HepG2 (cell line): ENCODE results near the gene COPE. TPM values are rescaled to one million over a fixed set of nuclear protein-coding genes. Genes with fewer than 3 reads are reported as not detected.

Experiments used
- BHLHE40 ChIP-seq: IDR thresholded peaks from 2 replicates; pipeline ENCODE4 v1.6.1; 2011; ENCODE audit warnings: low read length, improper control_type of control experiment
- BRCA1 ChIP-seq: sonication (generic); formaldehyde crosslinking; IDR thresholded peaks from 2 replicates; pipeline ENCODE4 v1.4.0; 2020; ENCODE audit warnings: missing genetic modification reagents
- CHD2 ChIP-seq: IDR thresholded peaks from 2 replicates; pipeline ENCODE4 v1.6.1; 2011; ENCODE audit warnings: low read depth, low read length, improper control_type of control experiment
- ERF ChIP-seq: IDR thresholded peaks from 2 replicates; pipeline ENCODE4 v1.6.1; 2018; ENCODE audit warnings: missing biosample characterization, missing genetic modification reagents
- FOSL1 ChIP-seq: sonication (generic); formaldehyde crosslinking; IDR thresholded peaks from 2 replicates; pipeline ENCODE4 v1.9.0; 2021; ENCODE audit warnings: missing genetic modification reagents, borderline replicate concordance
- KLF13 ChIP-seq: sonication (generic); formaldehyde crosslinking; IDR thresholded peaks from 2 replicates; pipeline ENCODE4 v1.4.0; 2020; ENCODE audit warnings: mild to moderate bottlenecking, missing genetic modification reagents
- LCORL ChIP-seq, 2 experiments: fragments of 450-650 bp in 1 of 2; sonication (generic) in 1 of 2; formaldehyde crosslinking in 1 of 2; IDR thresholded peaks; 2 replicates each; pipeline versions ENCODE4 v1.5.0 to v1.6.1; 2017 to 2020; ENCODE audit warnings: antibody characterized with exemption in 1 of 2, missing genetic modification reagents in 1 of 2
- MAZ ChIP-seq, 2 experiments: sonication (generic) in 1 of 2; formaldehyde crosslinking in 1 of 2; IDR thresholded peaks; 2 replicates each; pipeline versions ENCODE4 v1.5.0 to v1.6.1; 2012 to 2020; ENCODE audit warnings: low read depth in 2 of 2, mild to moderate bottlenecking in 2 of 2, borderline replicate concordance in 1 of 2, improper control_type of control experiment in 1 of 2, low read length in 1 of 2, missing genetic modification reagents in 1 of 2, moderate library complexity in 1 of 2
- POLR2AphosphoS2 ChIP-seq: IDR thresholded peaks from 2 replicates; pipeline ENCODE4 v1.6.1; 2011; ENCODE audit warnings: low read depth, low read length, improper control_type of control experiment
- PTBP1 ChIP-seq: fragments of 200-400 bp; formaldehyde crosslinking; IDR thresholded peaks from 2 replicates; pipeline ENCODE4 v1.6.1; 2018; ENCODE audit warnings: low read length, low read depth; ENCODE audit not compliant: poor library complexity, severe bottlenecking
- RARA ChIP-seq: IDR thresholded peaks from 2 replicates; pipeline ENCODE4 v1.6.1; 2016; ENCODE audit warnings: missing genetic modification reagents, missing compliant biosample characterization
- RXRA ChIP-seq: sonication (generic); formaldehyde crosslinking; IDR thresholded peaks from 2 replicates; pipeline ENCODE4 v1.5.1; 2020; ENCODE audit warnings: missing genetic modification reagents
- SALL1 ChIP-seq: sonication (generic); formaldehyde crosslinking; IDR thresholded peaks from 2 replicates; pipeline ENCODE4 v1.8.0; 2022; ENCODE audit warnings: mild to moderate bottlenecking, missing genetic modification reagents
- SMAD3 ChIP-seq: sonication (generic); formaldehyde crosslinking; IDR thresholded peaks from 2 replicates; pipeline ENCODE4 v1.4.0; 2020; ENCODE audit warnings: missing genetic modification reagents
- STAT5B ChIP-seq: sonication (generic); formaldehyde crosslinking; IDR thresholded peaks from 2 replicates; pipeline ENCODE4 v1.4.0; 2020; ENCODE audit warnings: missing genetic modification reagents
- ZBTB38 ChIP-seq: sonication (generic); formaldehyde crosslinking; IDR thresholded peaks from 2 replicates; pipeline ENCODE4 v1.5.1; 2020; ENCODE audit warnings: mild to moderate bottlenecking, missing genetic modification reagents
- ZBTB8A ChIP-seq: sonication (generic); formaldehyde crosslinking; IDR thresholded peaks from 2 replicates; pipeline ENCODE4 v1.4.0; 2020; ENCODE audit warnings: mild to moderate bottlenecking, low read depth, missing genetic modification reagents, borderline replicate concordance
- ZC3H4 ChIP-seq: sonication (generic); formaldehyde crosslinking; IDR thresholded peaks from 2 replicates; pipeline ENCODE4 v1.4.0; 2020; ENCODE audit warnings: missing genetic modification reagents, borderline replicate concordance
- ZKSCAN1 ChIP-seq: fragments of 150-350 bp; IDR thresholded peaks from 2 replicates; pipeline ENCODE4 v1.6.1; 2014; ENCODE audit warnings: low read length
- ZNF225 ChIP-seq: sonication (generic); formaldehyde crosslinking; IDR thresholded peaks from 2 replicates; pipeline ENCODE4 v1.4.0; 2020; ENCODE audit warnings: mild to moderate bottlenecking, missing genetic modification reagents
- ZNF460 ChIP-seq: sonication (generic); formaldehyde crosslinking; IDR thresholded peaks from 2 replicates; pipeline ENCODE4 v1.5.1; 2020; ENCODE audit warnings: missing genetic modification reagents, mild to moderate bottlenecking, borderline replicate concordance
- ZNF546 ChIP-seq: sonication (generic); formaldehyde crosslinking; conservative IDR thresholded peaks from 2 replicates; pipeline ENCODE4 v1.8.1; 2023; ENCODE audit warnings: mild to moderate bottlenecking, missing genetic modification reagents
- polyA plus RNA-seq, 8 experiments: library from polyadenylated mRNA; depleted of rRNA in 3 of 8; stranded (reverse) in 7 of 8; unstranded in 1 of 8; fragments of >200 nt; fragmentation: Illumina TruSeq in 4 of 8; extraction: Trizol in 4 of 8; gene quantifications; 2 replicates each; pipeline versions ENCODE4 v1.2.1 to v1.2.3, GENCODE V29; 2011 to 2016; ENCODE audit warnings: low read depth in 4 of 8, missing spikeins in 1 of 8, mixed read lengths in 1 of 8; ENCODE audit not compliant: insufficient read depth in 1 of 8
- total RNA-seq, 5 experiments: library from RNA; depleted of rRNA; stranded (reverse); fragments of >200 nt; fragmentation: Illumina TruSeq; extraction: Trizol; gene quantifications; 2 replicates each; pipeline ENCODE4 v1.2.3, GENCODE V29; 2016; ENCODE audit warnings: low read depth in 1 of 5
- TF ChIP-seq, protein P1 (sequence below): IDR thresholded peaks from 2 replicates; pipeline ENCODE4 v1.6.1; 2016; ENCODE audit warnings: mild to moderate bottlenecking, missing biosample characterization, missing genetic modification reagents
- TF ChIP-seq, protein P2 (sequence below): sonication (generic); formaldehyde crosslinking; IDR thresholded peaks from 2 replicates; pipeline ENCODE4 v1.5.0; 2020; ENCODE audit warnings: missing genetic modification reagents
- TF ChIP-seq, protein P3 (sequence below): sonication (generic); formaldehyde crosslinking; conservative IDR thresholded peaks from 2 replicates; pipeline ENCODE4 v1.4.0; 2020; ENCODE audit warnings: missing genetic modification reagents

Gene COPE
- total and polyA plus RNA-seq, 2 of the 13 experiments (the other 11 are each of a cell fraction or from before 2014, with no cell fraction given) = 189 to 205 TPM

DNA sequence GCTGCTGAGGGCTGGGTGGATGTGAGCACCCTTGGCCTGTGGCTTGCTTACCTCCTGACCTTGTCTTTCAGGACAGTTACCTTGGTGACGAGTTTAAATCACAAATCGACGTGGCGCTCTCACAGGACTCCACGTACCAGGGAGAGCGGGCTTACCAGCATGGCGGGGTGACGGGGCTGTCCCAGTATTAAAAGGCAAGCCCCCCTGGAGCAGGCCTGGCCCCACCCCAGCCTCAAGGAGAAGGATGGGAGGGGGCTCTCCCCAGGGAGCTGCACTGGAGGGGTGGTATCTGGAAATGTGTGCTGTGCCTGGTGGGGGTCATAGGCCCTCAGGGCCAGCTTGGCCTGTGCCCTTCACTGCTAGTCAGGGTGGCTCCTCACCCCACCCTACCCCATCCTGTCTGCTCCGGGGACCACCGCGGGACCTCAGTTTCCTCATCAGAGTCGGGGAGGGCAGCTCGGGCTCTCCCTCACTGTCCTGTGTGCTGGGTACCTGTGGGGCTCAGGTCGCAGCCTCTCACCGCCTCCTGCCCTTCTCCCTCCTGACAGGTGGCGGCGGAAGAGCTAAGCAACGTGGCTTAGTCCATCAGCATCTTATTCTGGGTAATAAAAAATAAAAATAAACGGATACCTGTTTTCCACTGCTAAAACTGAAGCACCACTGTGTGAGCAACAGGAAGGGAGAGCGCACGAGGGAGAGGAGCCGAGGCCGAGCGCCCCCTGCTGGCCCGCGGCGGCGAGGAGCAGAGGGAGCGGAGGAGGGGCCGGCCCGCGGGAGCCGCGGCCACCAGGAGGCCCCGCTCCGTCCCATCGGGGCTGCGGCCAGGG is 53.0 kb downstream of the COPE start (continued):
- no peak for TF ChIP-seq RXRA (CRISPR knock-in tag)
- TF ChIP-seq ZNF225 = no peak
- no peak for TF ChIP-seq BHLHE40
- TF ChIP-seq STAT5B (CRISPR knock-in tag) = no peak
- TF ChIP-seq ZKSCAN1 = peak; percentile 91
- no peak for TF ChIP-seq ZNF546 (CRISPR knock-in tag)
- peak; percentile 49; the same call in 1 of the 2 replicates for TF ChIP-seq ERF (CRISPR knock-in tag)
- TF ChIP-seq RARA = no peak
- no peak for TF ChIP-seq SALL1 (CRISPR knock-in tag)
- peak; percentile 49; the same call in 1 of the 2 replicates for TF ChIP-seq MAZ (IDR thresholded peaks at IDR 0.05; ENCODE audit: borderline replicate concordance, low read depth, low read length)
- 0 out of 2 replicates have a peak, but pooled peaks have one; percentile 8 for TF ChIP-seq MAZ (CRISPR knock-in tag; IDR thresholded peaks at IDR 0.05; ENCODE audit: low read depth)
- no peak for TF ChIP-seq SMAD3
- peak; percentile 78 for TF ChIP-seq ZBTB38 (CRISPR knock-in tag)
- no peak for TF ChIP-seq ZC3H4 (CRISPR knock-in tag)
- no peak for TF ChIP-seq LCORL (IDR thresholded peaks at IDR 0.05)
- TF ChIP-seq LCORL (CRISPR knock-in tag; IDR thresholded peaks at IDR 0.05) = no peak
- no peak for TF ChIP-seq BRCA1 (CRISPR knock-in tag)
- no peak for TF ChIP-seq ZBTB8A
- TF ChIP-seq, protein P1, sequence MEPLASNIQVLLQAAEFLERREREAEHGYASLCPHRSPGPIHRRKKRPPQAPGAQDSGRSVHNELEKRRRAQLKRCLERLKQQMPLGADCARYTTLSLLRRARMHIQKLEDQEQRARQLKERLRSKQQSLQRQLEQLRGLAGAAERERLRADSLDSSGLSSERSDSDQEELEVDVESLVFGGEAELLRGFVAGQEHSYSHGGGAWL (CRISPR knock-in tag) = no peak
- TF ChIP-seq CHD2 = peak; percentile 51; the same call in 1 of the 2 replicates
- TF ChIP-seq PTBP1 = no peak
- TF ChIP-seq ZNF460 (CRISPR knock-in tag) = no peak
- no peak for TF ChIP-seq KLF13 (CRISPR knock-in tag)
- TF ChIP-seq FOSL1 (CRISPR knock-in tag) = no peak
- TF ChIP-seq, protein P2, sequence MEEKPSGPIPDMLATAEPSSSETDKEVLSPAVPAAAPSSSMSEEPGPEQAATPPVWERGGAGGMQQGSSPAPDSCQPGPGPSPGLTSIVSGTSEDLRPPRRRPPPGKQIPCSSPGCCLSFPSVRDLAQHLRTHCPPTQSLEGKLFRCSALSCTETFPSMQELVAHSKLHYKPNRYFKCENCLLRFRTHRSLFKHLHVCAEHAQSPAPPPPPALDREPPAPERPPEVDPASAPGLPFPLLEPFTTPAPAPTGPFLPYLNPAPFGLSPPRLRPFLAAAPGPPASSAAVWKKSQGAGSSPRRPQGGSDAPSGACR (CRISPR knock-in tag) = no peak
- TF ChIP-seq POLR2AphosphoS2 = no peak
- TF ChIP-seq, protein P3, sequence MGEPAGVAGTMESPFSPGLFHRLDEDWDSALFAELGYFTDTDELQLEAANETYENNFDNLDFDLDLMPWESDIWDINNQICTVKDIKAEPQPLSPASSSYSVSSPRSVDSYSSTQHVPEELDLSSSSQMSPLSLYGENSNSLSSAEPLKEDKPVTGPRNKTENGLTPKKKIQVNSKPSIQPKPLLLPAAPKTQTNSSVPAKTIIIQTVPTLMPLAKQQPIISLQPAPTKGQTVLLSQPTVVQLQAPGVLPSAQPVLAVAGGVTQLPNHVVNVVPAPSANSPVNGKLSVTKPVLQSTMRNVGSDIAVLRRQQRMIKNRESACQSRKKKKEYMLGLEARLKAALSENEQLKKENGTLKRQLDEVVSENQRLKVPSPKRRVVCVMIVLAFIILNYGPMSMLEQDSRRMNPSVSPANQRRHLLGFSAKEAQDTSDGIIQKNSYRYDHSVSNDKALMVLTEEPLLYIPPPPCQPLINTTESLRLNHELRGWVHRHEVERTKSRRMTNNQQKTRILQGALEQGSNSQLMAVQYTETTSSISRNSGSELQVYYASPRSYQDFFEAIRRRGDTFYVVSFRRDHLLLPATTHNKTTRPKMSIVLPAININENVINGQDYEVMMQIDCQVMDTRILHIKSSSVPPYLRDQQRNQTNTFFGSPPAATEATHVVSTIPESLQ = no peak
